Activated CD8-positive, alpha-beta T cell treated with anti-CD3 and anti-CD28 coated beads for 36 hours (primary cell): ENCODE measurements around the gene TMEM101. TPM values are rescaled to one million over a fixed set of nuclear protein-coding genes. Genes with fewer than 3 reads are reported as not detected.
"Not testable (repeated sequence)": the region's sequence is repeated elsewhere in the genome, so short reads cannot be mapped to it uniquely, and the experiment has no call there.

Source experiments
- ATAC-seq: fragments of 200-7000 bp; cut with Tn5 transposase; one replicate; pipeline ENCODE4 v1.10.0; 2021; ENCODE audit warnings: mild to moderate bottlenecking, moderate library complexity
- CTCF ChIA-PET: fragments of 350-600 bp; sonication (Branson Sonifier 250); formaldehyde crosslinking; loops from one replicate; lab custom pipeline; 2021; ENCODE audit warnings: antibody characterized with exemption; lab: Charles Lee
- POLR2A ChIA-PET: fragments of 350-600 bp; sonication (Branson Sonifier 250); formaldehyde crosslinking; loops from one replicate; lab custom pipeline; 2021; ENCODE audit warnings: antibody characterized with exemption; lab: Charles Lee
- DNase-seq: peaks from one replicate; pipeline ENCODE4 v3.0.0-alpha.2; 2020
- H3K27ac Mint-ChIP-seq: one replicate; pipeline ENCODE4 v1.8.0; 2021; ENCODE audit warnings: mild to moderate bottlenecking, mixed read lengths
- H3K27me3 Mint-ChIP-seq: one replicate; pipeline ENCODE4 v1.8.0; 2021; ENCODE audit warnings: mixed read lengths
- H3K36me3 Mint-ChIP-seq: one replicate; pipeline ENCODE4 v1.8.0; 2021; ENCODE audit warnings: low read depth, mixed read lengths
- H3K4me1 Mint-ChIP-seq: one replicate; pipeline ENCODE4 v1.8.0; 2021; ENCODE audit warnings: low read depth, mixed read lengths
- H3K4me3 Mint-ChIP-seq: one replicate; pipeline ENCODE4 v1.8.0; 2021; ENCODE audit warnings: mild to moderate bottlenecking, moderate library complexity, mixed read lengths
- H3K9me3 Mint-ChIP-seq: one replicate; pipeline ENCODE4 v1.8.0; 2021; ENCODE audit warnings: mixed read lengths
- intact Hi-C: fragments of 100-400 bp; cut with micrococcal nuclease; formaldehyde crosslinking; loops from one replicate; pipeline ENCODE4 v1.10.0; 2022
- total RNA-seq, 2 experiments: library from RNA; stranded (reverse); gene quantifications; one replicate each; pipeline ENCODE4 v1.2.3, GENCODE V29; 2021
- TF ChIP-seq, protein P1 (sequence below): fragments of 200-600 bp; IDR thresholded peaks from one replicate; pipeline ENCODE4 v1.8.0; 2022; ENCODE audit warnings: antibody characterized with exemption, mild to moderate bottlenecking

The TMEM101 gene
- total RNA-seq, 2 experiments from 2014 or later, result 26.1 to 28.5 TPM

GRCh38 chr17:43978078-43978477 lies 36.7 kb downstream of the TMEM101 start:
- ATAC-seq, result no peak
- Mint-ChIP-seq H3K27me3 (peaks cover 19% of the 10 kb centered on the region), H3K27ac (no peak overlapping the region), H3K9me3 (no peaks in the 10 kb centered on the region), H3K36me3 (no peaks in the 10 kb centered on the region), H3K4me3 (no peak overlapping the region), H3K4me1 (no peaks in the 10 kb centered on the region)
- TF ChIP-seq, protein P1, sequence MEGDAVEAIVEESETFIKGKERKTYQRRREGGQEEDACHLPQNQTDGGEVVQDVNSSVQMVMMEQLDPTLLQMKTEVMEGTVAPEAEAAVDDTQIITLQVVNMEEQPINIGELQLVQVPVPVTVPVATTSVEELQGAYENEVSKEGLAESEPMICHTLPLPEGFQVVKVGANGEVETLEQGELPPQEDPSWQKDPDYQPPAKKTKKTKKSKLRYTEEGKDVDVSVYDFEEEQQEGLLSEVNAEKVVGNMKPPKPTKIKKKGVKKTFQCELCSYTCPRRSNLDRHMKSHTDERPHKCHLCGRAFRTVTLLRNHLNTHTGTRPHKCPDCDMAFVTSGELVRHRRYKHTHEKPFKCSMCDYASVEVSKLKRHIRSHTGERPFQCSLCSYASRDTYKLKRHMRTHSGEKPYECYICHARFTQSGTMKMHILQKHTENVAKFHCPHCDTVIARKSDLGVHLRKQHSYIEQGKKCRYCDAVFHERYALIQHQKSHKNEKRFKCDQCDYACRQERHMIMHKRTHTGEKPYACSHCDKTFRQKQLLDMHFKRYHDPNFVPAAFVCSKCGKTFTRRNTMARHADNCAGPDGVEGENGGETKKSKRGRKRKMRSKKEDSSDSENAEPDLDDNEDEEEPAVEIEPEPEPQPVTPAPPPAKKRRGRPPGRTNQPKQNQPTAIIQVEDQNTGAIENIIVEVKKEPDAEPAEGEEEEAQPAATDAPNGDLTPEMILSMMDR, result no peak
- ChIA-PET CTCF (interaction anchor here (2.0 kb wide), 1 partner anchor 35 kb away, joined by 10 read pairs; no protein-coding TSS in a partner anchor), POLR2A (no interaction called here)
- intact Hi-C loops, result no loop called here
- DNase-seq, result no peak

GRCh38 chr17:43976963-43977837 lies 37.6 kb downstream of the TMEM101 start:
- Mint-ChIP-seq H3K36me3 (no peaks in the 10 kb centered on the region), H3K9me3 (no peaks in the 10 kb centered on the region), H3K27me3 (peaks cover 10% of the 10 kb centered on the region), H3K4me3 (no peak overlapping the region), H3K4me1 (no peaks in the 10 kb centered on the region), H3K27ac (no peak overlapping the region)
- ATAC-seq (no peak), DNase-seq (no peak)
- ChIA-PET POLR2A (no interaction called here), CTCF (no interaction called here)
- TF ChIP-seq, protein P1, result no peak
- intact Hi-C loops, result no loop called here

GRCh38 chr17:43975898-43976297 lies 38.9 kb downstream of the TMEM101 start:
- Mint-ChIP-seq H3K4me1 (no peaks in the 10 kb centered on the region), H3K36me3 (no peaks in the 10 kb centered on the region), H3K9me3 (no peaks in the 10 kb centered on the region), H3K4me3 (no peak overlapping the region), H3K27me3 (peaks cover 5% of the 10 kb centered on the region), H3K27ac (no peak overlapping the region)
- CTCF ChIA-PET, result interaction anchor here (0.7 kb wide), 1 partner anchor 97 kb away, joined by 3 read pairs; no protein-coding TSS in a partner anchor
- intact Hi-C loops, result no loop called here
- DNase-seq (no peak), ATAC-seq (no peak)
- TF ChIP-seq, protein P1, result no peak
- POLR2A ChIA-PET, result no interaction called here

- TF ChIP-seq, protein P1, result no peak
- no peak for ATAC-seq
- Mint-ChIP-seq H3K36me3 (no peaks in the 10 kb centered on the region), H3K4me3 (no peak overlapping the region), H3K4me1 (no peaks in the 10 kb centered on the region), H3K9me3 (no peaks in the 10 kb centered on the region), H3K27me3 (peaks cover 3% of the 10 kb centered on the region), H3K27ac (no peak overlapping the region)
- ChIA-PET POLR2A (interaction anchor here (0.6 to 1.3 kb wide), 3 partner anchors 8 to 73 kb away, joined by 4 to 5 read pairs (median 5); no protein-coding TSS in a partner anchor), CTCF (interaction anchor here (1.3 to 2.2 kb wide), 2 partner anchors 31 to 94 kb away, joined by 3 to 5 read pairs; no protein-coding TSS in a partner anchor)
- no peak for DNase-seq
- intact Hi-C loops, result no loop called here
Measured at GRCh38 chr17:43974382-43975266, 40.1 kb downstream of the TMEM101 start.

- ATAC-seq, H3K9me3 Mint-ChIP-seq, DNase-seq: not testable (repeated sequence)
Measured at GRCh38 chr17:43972444-43973212, 42.1 kb downstream of the TMEM101 start.

DNA sequence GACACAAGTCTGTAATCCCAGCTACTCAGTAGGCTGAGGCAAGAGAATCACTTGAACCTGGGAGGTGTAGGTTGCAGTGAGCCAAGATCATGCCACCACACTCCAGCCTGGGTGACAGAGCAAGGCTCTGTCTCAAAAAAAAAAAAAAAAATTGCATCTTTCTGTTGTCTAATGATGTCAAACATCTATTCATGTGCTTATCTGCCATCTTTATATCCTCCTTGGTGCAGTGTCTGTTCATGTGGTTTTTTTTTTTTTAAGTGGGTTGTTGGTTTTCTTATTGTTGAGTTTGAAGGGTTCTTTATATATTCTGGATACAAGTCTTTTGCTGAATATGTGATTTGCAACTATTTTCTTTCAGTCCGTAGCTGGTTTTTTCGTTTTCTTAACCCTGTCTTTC lies 43.3 kb downstream of the TMEM101 start:
- H3K36me3 Mint-ChIP-seq, DNase-seq, H3K27me3 Mint-ChIP-seq, H3K9me3 Mint-ChIP-seq, H3K4me3 Mint-ChIP-seq, H3K27ac Mint-ChIP-seq, H3K4me1 Mint-ChIP-seq, intact Hi-C loops, ATAC-seq: not testable (repeated sequence)
- ChIA-PET POLR2A (interaction anchor here (0.8 kb wide), 1 partner anchor 294 kb away, joined by 3 read pairs; no protein-coding TSS in a partner anchor), CTCF (interaction anchor here (1.2 to 1.9 kb wide), 3 partner anchors 23 to 125 kb away, joined by 3 to 8 read pairs (median 8); partner anchors contain the start of gene PPY)

More at GRCh38 chr17:43972444-43973212, 42.1 kb downstream of the TMEM101 start:
- POLR2A ChIA-PET, result interaction anchor here (1.2 kb wide), 1 partner anchor 56 kb away, joined by 4 read pairs; no protein-coding TSS in a partner anchor
- H3K4me1 Mint-ChIP-seq, H3K4me3 Mint-ChIP-seq, H3K36me3 Mint-ChIP-seq, H3K27me3 Mint-ChIP-seq, intact Hi-C loops, H3K27ac Mint-ChIP-seq: not testable (repeated sequence)
- CTCF ChIA-PET, result interaction anchor here (1.2 to 1.9 kb wide), 3 partner anchors 22 to 126 kb away, joined by 3 to 8 read pairs (median 8); partner anchors contain the start of gene PPY
